Brain microvascular endothelial cell (primary cell): ENCODE results near the gene RIN3.
"Not testable (repeated sequence)": the region's sequence is repeated elsewhere in the genome, so short reads cannot be mapped to it uniquely, and the experiment has no call there.

Experiments used
- DNase-seq: peaks from one replicate; pipeline ENCODE4 v3.0.0-alpha.2; 2020
- H3K27ac ChIP-seq: fragments of 250-450 bp; sonication (Bioruptor Pico); 2 replicates; pipeline ENCODE4 v1.5.1; 2020; ENCODE audit warnings: mild to moderate bottlenecking, moderate library complexity
- H3K27me3 ChIP-seq: fragments of 250-450 bp; sonication (Bioruptor Pico); replicated peaks from 2 replicates; pipeline ENCODE4 v1.5.1; 2020; ENCODE audit warnings: mild to moderate bottlenecking
- H3K36me3 ChIP-seq: fragments of 250-450 bp; sonication (Bioruptor Pico); replicated peaks from 2 replicates; pipeline ENCODE4 v1.5.1; 2020; ENCODE audit warnings: mild to moderate bottlenecking
- H3K4me3 ChIP-seq: 2 replicates; pipeline ENCODE4 v1.5.1; 2011; ENCODE audit warnings: low read depth, mild to moderate bottlenecking, control low read depth, low read length, moderate library complexity
- in situ Hi-C: cut with HindIII; loops from 2 replicates; pipeline ENCODE4 v1.10.0; 2017; ENCODE audit warnings: low sequenced_read_pairs, low pct_ligation_motif_present
- TF ChIP-seq, protein P1 (sequence below): IDR thresholded peaks from 2 replicates; pipeline ENCODE4 v1.5.1; 2011; ENCODE audit warnings: low read depth, mild to moderate bottlenecking, moderate library complexity, low read length, control low read depth, inconsistent platforms; ENCODE audit errors: missing control alignments

Gene RIN3

DNA sequence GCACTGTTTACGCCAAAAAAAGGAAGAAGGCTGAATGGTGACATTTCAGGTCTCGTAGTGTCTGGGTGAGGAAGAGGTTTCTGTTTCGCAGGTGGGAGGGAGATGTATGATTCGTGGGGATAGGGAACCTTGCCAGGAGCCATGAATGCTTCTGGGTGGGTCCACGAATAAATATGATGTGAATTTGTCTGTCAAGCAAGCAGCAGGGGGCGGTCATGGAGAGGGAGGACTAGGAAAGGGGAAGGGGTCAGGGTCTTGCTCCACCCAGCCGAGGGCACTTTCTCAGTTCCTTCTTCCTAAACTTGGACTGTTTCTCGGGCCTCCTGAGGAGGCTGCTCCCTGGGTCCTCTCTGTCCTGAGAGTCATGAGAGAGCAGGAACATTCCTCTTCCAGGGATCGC is 162.4 kb downstream of the RIN3 start:
- H3K27me3 ChIP-seq = no peaks in the 10 kb centered on the region
- in situ Hi-C loops = no loop called here
- TF ChIP-seq, protein P1, sequence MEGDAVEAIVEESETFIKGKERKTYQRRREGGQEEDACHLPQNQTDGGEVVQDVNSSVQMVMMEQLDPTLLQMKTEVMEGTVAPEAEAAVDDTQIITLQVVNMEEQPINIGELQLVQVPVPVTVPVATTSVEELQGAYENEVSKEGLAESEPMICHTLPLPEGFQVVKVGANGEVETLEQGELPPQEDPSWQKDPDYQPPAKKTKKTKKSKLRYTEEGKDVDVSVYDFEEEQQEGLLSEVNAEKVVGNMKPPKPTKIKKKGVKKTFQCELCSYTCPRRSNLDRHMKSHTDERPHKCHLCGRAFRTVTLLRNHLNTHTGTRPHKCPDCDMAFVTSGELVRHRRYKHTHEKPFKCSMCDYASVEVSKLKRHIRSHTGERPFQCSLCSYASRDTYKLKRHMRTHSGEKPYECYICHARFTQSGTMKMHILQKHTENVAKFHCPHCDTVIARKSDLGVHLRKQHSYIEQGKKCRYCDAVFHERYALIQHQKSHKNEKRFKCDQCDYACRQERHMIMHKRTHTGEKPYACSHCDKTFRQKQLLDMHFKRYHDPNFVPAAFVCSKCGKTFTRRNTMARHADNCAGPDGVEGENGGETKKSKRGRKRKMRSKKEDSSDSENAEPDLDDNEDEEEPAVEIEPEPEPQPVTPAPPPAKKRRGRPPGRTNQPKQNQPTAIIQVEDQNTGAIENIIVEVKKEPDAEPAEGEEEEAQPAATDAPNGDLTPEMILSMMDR = peak; percentile 5
- peaks cover 8% of the 10 kb centered on the region for H3K36me3 ChIP-seq
- no peak for DNase-seq
- H3K27ac ChIP-seq = no peak overlapping the region
- H3K4me3 ChIP-seq = no peak overlapping the region

DNA sequence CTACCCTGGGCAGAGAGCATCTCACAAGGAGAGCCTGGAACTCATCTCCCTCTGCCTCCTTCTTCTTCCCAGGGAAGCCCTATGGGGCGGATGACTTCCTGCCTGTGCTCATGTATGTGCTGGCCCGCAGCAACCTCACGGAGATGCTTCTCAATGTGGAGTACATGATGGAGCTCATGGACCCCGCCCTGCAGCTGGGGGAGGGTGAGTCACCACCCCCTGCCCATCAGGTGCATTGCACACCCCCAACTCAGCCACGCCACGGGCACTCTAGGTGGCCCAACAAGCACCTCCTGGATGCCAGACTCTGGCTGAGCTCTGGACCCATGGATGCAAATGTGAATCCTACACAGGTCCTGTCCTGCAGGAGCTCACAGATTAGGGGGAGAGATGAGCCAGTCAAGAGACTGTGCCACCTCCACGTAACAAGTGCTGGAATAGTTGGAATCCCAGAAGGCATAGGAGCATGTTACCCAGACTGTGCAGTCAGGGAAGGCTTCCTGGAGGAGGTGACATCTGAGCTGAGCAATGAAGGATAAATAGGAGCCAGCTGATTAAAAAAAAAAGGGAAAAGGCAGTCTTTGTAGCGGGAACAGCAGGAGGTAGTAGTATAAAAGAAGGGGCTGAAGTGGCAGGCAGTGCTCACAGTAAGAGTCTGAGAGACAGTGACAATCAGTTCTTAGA is 163.0 kb downstream of the RIN3 start:
- DNase-seq = no peak
- H3K36me3 ChIP-seq = peaks cover 8% of the 10 kb centered on the region
- H3K27ac ChIP-seq = no peak overlapping the region
- TF ChIP-seq, protein P1 = no peak
- H3K4me3 ChIP-seq = no peak overlapping the region
- H3K27me3 ChIP-seq = no peaks in the 10 kb centered on the region
- in situ Hi-C loops = no loop called here

DNA sequence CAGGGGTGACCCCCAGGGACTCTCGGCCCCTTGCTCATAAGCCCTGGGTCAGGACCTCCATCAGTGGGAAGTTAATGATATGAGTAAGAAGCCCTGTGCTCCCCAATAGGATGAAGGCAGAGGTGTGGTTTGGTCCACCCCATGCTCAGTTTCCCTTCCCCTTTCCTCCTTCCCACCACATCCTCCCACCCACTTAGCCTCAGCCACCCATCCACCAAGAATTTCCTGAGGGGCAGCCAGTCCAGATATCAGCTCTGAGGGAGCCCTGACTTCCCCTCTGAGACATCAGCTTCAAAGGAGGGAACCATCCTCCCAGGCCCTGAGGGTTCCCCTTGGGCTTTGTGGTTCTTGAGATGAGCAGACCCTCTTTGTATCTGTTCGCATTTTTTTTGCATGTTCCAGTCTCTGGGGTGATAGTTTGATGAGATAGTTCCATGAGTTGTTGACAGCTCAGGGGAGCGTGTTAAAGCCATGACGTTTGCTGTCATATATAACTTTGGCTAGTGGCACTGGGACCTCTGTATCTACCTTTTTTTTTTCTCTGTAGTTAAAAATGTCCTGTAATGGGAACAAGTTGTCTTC is 163.6 kb downstream of the RIN3 start:
- DNase-seq = no peak
- Histone ChIP-seq H3K36me3 (peaks cover 8% of the 10 kb centered on the region), H3K4me3 (no peak overlapping the region), H3K27me3 (no peaks in the 10 kb centered on the region), H3K27ac (no peak overlapping the region)
- in situ Hi-C loops = no loop called here
- TF ChIP-seq, protein P1 = no peak

GRCh38 chr14:92677955-92678354 is 164.4 kb downstream of the RIN3 start:
- H3K36me3 ChIP-seq = peaks cover 8% of the 10 kb centered on the region
- in situ Hi-C loops = no loop called here

DNA sequence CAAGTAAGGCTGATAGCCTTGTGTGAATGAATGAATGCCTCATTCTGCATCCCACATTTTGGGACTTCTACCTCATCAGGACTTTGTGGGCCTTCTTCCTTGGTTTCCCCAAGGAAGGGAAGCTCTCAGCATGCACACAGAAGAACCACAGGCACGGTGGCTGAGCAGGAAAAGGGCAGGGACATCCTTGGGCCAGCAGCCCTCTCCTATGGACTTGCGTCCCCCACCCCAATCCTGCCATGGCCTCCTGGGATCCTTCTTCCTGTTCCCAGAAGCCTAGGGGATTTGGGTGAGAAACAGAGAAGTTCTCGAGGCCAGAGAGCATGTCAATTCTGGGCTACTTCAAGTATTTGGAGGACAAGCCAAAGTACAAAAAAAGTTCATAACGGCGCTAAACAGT is 165.2 kb downstream of the RIN3 start:
- in situ Hi-C loops = no loop called here
- TF ChIP-seq, protein P1 = no peak
- Histone ChIP-seq H3K27me3 (no peaks in the 10 kb centered on the region), H3K4me3 (no peak overlapping the region), H3K36me3 (peaks cover 8% of the 10 kb centered on the region), H3K27ac (no peak overlapping the region)
- DNase-seq = no peak

More at GRCh38 chr14:92677955-92678354, 164.4 kb downstream of the RIN3 start:
- Histone ChIP-seq H3K4me3 (no peak overlapping the region), H3K27ac (no peak overlapping the region), H3K27me3 (no peaks in the 10 kb centered on the region)
- DNase-seq = no peak
- TF ChIP-seq, protein P1 = no peak

DNA sequence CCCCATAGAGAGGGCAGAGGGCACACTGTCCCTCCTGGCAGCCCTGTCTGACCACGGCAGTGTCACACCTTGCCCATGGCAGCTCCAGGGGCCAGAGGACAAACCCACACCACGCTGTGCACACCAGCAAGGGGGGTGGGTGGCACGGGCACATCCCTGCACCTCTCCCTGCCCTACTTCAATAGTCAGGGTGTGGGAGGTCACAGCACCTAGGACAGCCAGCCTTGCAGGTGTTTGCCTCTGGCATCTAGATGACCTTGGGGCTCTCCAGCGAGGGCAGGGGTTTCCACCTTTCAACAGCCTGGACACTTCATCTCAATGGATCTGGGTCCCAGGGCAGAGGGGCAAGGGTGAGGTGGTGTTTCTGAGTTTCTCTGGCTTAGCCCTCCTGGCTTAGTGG is 165.7 kb downstream of the RIN3 start:
- no peak for DNase-seq
- TF ChIP-seq, protein P1 = no peak
- Histone ChIP-seq H3K27me3 (no peaks in the 10 kb centered on the region), H3K36me3 (peaks cover 8% of the 10 kb centered on the region), H3K4me3 (no peak overlapping the region), H3K27ac (no peak overlapping the region)
- in situ Hi-C loops = no loop called here

DNA sequence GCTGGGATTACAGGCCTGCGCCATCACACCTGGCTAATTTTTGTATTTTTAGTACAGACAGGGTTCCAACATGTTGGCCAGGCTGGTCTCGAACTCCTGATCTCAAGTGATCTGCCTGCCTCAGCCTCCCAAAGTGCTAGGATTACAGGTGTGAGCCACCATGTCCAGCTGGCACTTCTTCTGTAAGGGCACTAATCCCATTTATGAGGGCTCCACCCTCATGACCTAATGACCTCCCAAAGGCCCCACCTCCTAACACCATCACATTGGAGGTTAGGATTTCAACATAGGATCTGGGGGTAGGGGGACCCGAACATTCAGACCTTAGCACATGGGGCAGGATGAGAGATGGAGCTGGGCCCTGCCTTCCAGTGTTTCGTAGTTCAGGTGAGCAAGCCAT is 166.7 kb downstream of the RIN3 start:
- H3K4me3 ChIP-seq, H3K36me3 ChIP-seq, in situ Hi-C loops, H3K27ac ChIP-seq, DNase-seq, H3K27me3 ChIP-seq: not testable (repeated sequence)
